ENCODE data around the gene ZFP42. TPM values are rescaled to one million over a fixed set of nuclear protein-coding genes. Genes with fewer than 3 reads are reported as not detected.

ZFP42 gene
- total and polyA plus RNA-seq, 2 experiments from 2014 or later = not detected

- no peak overlapping the region for H3K4me3 ChIP-seq
- no peak overlapping the region for H3K27ac ChIP-seq
- H2AFZ ChIP-seq = no peak overlapping the region
- no peak overlapping the region for H3K9ac ChIP-seq
- no peaks in the 10 kb centered on the region for H3K4me1 ChIP-seq (ENCODE audit: insufficient read depth)
- no peaks in the 10 kb centered on the region for H3F3A ChIP-seq (ENCODE audit: insufficient read depth)
- H3K27me3 ChIP-seq (replicated peaks; ENCODE audit: insufficient read depth) = no peaks in the 10 kb centered on the region
- H4K20me1 ChIP-seq (ENCODE audit: insufficient read depth) = no peaks in the 10 kb centered on the region
- no peaks in the 10 kb centered on the region for H3K9me3 ChIP-seq (ENCODE audit: low read depth)
- WGBS, 2 experiments (ENCODE audit: low coverage in 1 of 2, low lambda C conversion rate in 2 of 2, missing lambda C conversion rate in 2 of 2) = 37 to 42% methylated on average over 7 of the region's 7 CpGs
- no peaks in the 10 kb centered on the region for H3K36me3 ChIP-seq (ENCODE audit: low read depth)
- no peaks in the 10 kb centered on the region for H3K9me2 ChIP-seq (ENCODE audit: insufficient read depth)
- in situ Hi-C loops (cut with MboI) = no loop called here
- no peaks in the 10 kb centered on the region for H3K79me2 ChIP-seq (ENCODE audit: insufficient read depth)
- TF ChIP-seq EZH2phosphoT487 (IDR thresholded peaks at IDR 0.05; ENCODE audit: insufficient read depth, low read depth) = no peak
- no peak for TF ChIP-seq EZH2 (IDR thresholded peaks at IDR 0.05; ENCODE audit: insufficient read depth, poor library complexity, severe bottlenecking)
- H3K4me2 ChIP-seq (ENCODE audit: unreplicated experiment) = no peak overlapping the region
- DNase-seq = no peak
Observed at GRCh38 chr4:188002751-188003150, 7.2 kb downstream of the ZFP42 start.

- in situ Hi-C loops (cut with MboI) = no loop called here
Observed at GRCh38 chr4:188005561-188005960, 10.0 kb downstream of the ZFP42 start.

GRCh38 chr4:188006285-188006848, 10.8 kb downstream of the ZFP42 start:
- Histone ChIP-seq H3K79me2 (ENCODE audit: insufficient read depth) (no peaks in the 10 kb centered on the region), H3K9me2 (ENCODE audit: insufficient read depth) (no peaks in the 10 kb centered on the region), H3F3A (ENCODE audit: insufficient read depth) (no peaks in the 10 kb centered on the region), H4K20me1 (ENCODE audit: insufficient read depth) (no peaks in the 10 kb centered on the region), H3K9me3 (ENCODE audit: low read depth) (no peaks in the 10 kb centered on the region), H3K36me3 (ENCODE audit: low read depth) (no peaks in the 10 kb centered on the region), H3K27ac (no peak overlapping the region), H3K4me2 (ENCODE audit: unreplicated experiment) (no peak overlapping the region), H3K27me3 (replicated peaks; ENCODE audit: insufficient read depth) (no peaks in the 10 kb centered on the region), H2AFZ (no peak overlapping the region), H3K4me3 (no peak overlapping the region), H3K4me1 (ENCODE audit: insufficient read depth) (no peaks in the 10 kb centered on the region), H3K9ac (no peak overlapping the region)
- DNase-seq = no peak
- no peak for TF ChIP-seq EZH2phosphoT487 (IDR thresholded peaks at IDR 0.05; ENCODE audit: insufficient read depth, low read depth)
- WGBS, 2 experiments (ENCODE audit: low coverage in 1 of 2, low lambda C conversion rate in 2 of 2, missing lambda C conversion rate in 2 of 2) = 5 to 13% methylated on average over 5 of the region's 5 CpGs
- in situ Hi-C loops (cut with MboI) = no loop called here

More at GRCh38 chr4:188005561-188005960, 10.0 kb downstream of the ZFP42 start:
- no peak for DNase-seq
- TF ChIP-seq EZH2phosphoT487 (IDR thresholded peaks at IDR 0.05; ENCODE audit: insufficient read depth, low read depth) (no peak), EZH2 (IDR thresholded peaks at IDR 0.05; ENCODE audit: insufficient read depth, poor library complexity, severe bottlenecking) (no peak)
- no peaks in the 10 kb centered on the region for H3K27me3 ChIP-seq (replicated peaks; ENCODE audit: insufficient read depth)
- no peak overlapping the region for H3K27ac ChIP-seq
- no peaks in the 10 kb centered on the region for H3F3A ChIP-seq (ENCODE audit: insufficient read depth)
- no peak overlapping the region for H3K9ac ChIP-seq
- H3K4me2 ChIP-seq (ENCODE audit: unreplicated experiment) = no peak overlapping the region
- no peaks in the 10 kb centered on the region for H3K79me2 ChIP-seq (ENCODE audit: insufficient read depth)
- no peak overlapping the region for H3K4me3 ChIP-seq
- H3K36me3 ChIP-seq (ENCODE audit: low read depth) = no peaks in the 10 kb centered on the region
- 11 to 18% methylated on average over 3 of the region's 3 CpGs for WGBS, 2 experiments (ENCODE audit: low coverage in 1 of 2, low lambda C conversion rate in 2 of 2, missing lambda C conversion rate in 2 of 2)
- H3K4me1 ChIP-seq (ENCODE audit: insufficient read depth) = no peaks in the 10 kb centered on the region
- no peaks in the 10 kb centered on the region for H3K9me2 ChIP-seq (ENCODE audit: insufficient read depth)
- H2AFZ ChIP-seq = no peak overlapping the region
- no peaks in the 10 kb centered on the region for H3K9me3 ChIP-seq (ENCODE audit: low read depth)
- H4K20me1 ChIP-seq (ENCODE audit: insufficient read depth) = no peaks in the 10 kb centered on the region

- Histone ChIP-seq H3K9me3 (ENCODE audit: low read depth) (no peaks in the 10 kb centered on the region), H3K36me3 (ENCODE audit: low read depth) (no peaks in the 10 kb centered on the region), H3K4me2 (ENCODE audit: unreplicated experiment) (no peak overlapping the region), H2AFZ (no peak overlapping the region), H3K4me3 (no peak overlapping the region), H3F3A (ENCODE audit: insufficient read depth) (no peaks in the 10 kb centered on the region), H3K4me1 (ENCODE audit: insufficient read depth) (no peaks in the 10 kb centered on the region), H3K27ac (no peak overlapping the region), H3K79me2 (ENCODE audit: insufficient read depth) (no peaks in the 10 kb centered on the region), H3K9ac (no peak overlapping the region), H3K27me3 (replicated peaks; ENCODE audit: insufficient read depth) (no peaks in the 10 kb centered on the region), H4K20me1 (ENCODE audit: insufficient read depth) (no peaks in the 10 kb centered on the region), H3K9me2 (ENCODE audit: insufficient read depth) (no peaks in the 10 kb centered on the region)
- in situ Hi-C loops (cut with MboI) = no loop called here
- WGBS, 2 experiments (ENCODE audit: low coverage in 1 of 2, low lambda C conversion rate in 2 of 2, missing lambda C conversion rate in 2 of 2) = 4 to 5% methylated on average over 8 of the region's 8 CpGs
- peak; percentile 4 for DNase-seq
- TF ChIP-seq EZH2phosphoT487 (IDR thresholded peaks at IDR 0.05; ENCODE audit: insufficient read depth, low read depth) = no peak
- no peak for TF ChIP-seq EZH2 (IDR thresholded peaks at IDR 0.05; ENCODE audit: insufficient read depth, poor library complexity, severe bottlenecking)
Observed at GRCh38 chr4:188008377-188008776, 12.8 kb downstream of the ZFP42 start.

All from GM23248 (cell line).